Smooth muscle cell (in vitro differentiated cells): ENCODE results near the gene PNKD. TPM values are rescaled to one million over a fixed set of nuclear protein-coding genes. Genes with fewer than 3 reads are reported as not detected.

Experiments used
- DNase-seq: peaks from one replicate; lab custom pipeline; 2025; ENCODE audit not compliant: unreplicated experiment; lab: John Stamatoyannopoulos, UW
- H2AFZ ChIP-seq: fragments of 200-600 bp; sonication (generic); 2 replicates; pipeline ENCODE4 v1.6.0; 2016; ENCODE audit warnings: antibody characterized with exemption, low read depth, mild to moderate bottlenecking
- H3F3A ChIP-seq: fragments of 200-600 bp; sonication (generic); 2 replicates; pipeline ENCODE4 v1.6.0; 2017; ENCODE audit warnings: antibody characterized with exemption, low read depth
- H3K27ac ChIP-seq: fragments of 200-600 bp; sonication (generic); 2 replicates; pipeline ENCODE4 v1.5.1; 2016; ENCODE audit warnings: low read depth, mild to moderate bottlenecking
- H3K27me3 ChIP-seq: fragments of 200-600 bp; sonication (generic); 2 replicates; pipeline ENCODE4 v1.6.1; 2016; ENCODE audit warnings: low read depth, mild to moderate bottlenecking
- H3K36me3 ChIP-seq: fragments of 200-600 bp; sonication (generic); 2 replicates; pipeline ENCODE4 v1.5.1; 2016; ENCODE audit warnings: low read depth
- H3K4me1 ChIP-seq: fragments of 200-600 bp; sonication (generic); 2 replicates; pipeline ENCODE4 v1.5.1; 2016; ENCODE audit warnings: low read depth
- H3K4me2 ChIP-seq: fragments of 200-600 bp; sonication (generic); 2 replicates; pipeline ENCODE4 v1.6.0; 2016; ENCODE audit warnings: mild to moderate bottlenecking
- H3K4me3 ChIP-seq: fragments of 200-600 bp; sonication (generic); 2 replicates; pipeline ENCODE4 v1.5.1; 2016; ENCODE audit warnings: mild to moderate bottlenecking
- H3K79me2 ChIP-seq: fragments of 200-600 bp; sonication (generic); 2 replicates; pipeline ENCODE4 v1.6.0; 2016; ENCODE audit warnings: low read depth, mild to moderate bottlenecking
- H3K9ac ChIP-seq: fragments of 200-600 bp; sonication (generic); 2 replicates; pipeline ENCODE4 v1.6.0; 2016; ENCODE audit warnings: low read depth
- H3K9me3 ChIP-seq: fragments of 200-600 bp; sonication (generic); replicated peaks from 2 replicates; pipeline ENCODE4 v1.5.1; 2016; ENCODE audit warnings: low read depth
- H4K20me1 ChIP-seq: fragments of 200-600 bp; sonication (generic); 2 replicates; pipeline ENCODE4 v1.6.0; 2016; ENCODE audit warnings: low read depth
- WGBS: methylation state at CpG from one replicate; pipeline ENCODE4 v1.1.7; 2016; ENCODE audit warnings: low lambda C conversion rate; 5-methylcytosine and 5-hydroxymethylcytosine counted together
- polyA plus RNA-seq: library from polyadenylated mRNA; unstranded; fragments of >200 nt; fragmentation: Nextera tagmentation; extraction: Ambion mirVana; gene quantifications from 2 replicates; pipeline ENCODE4 v1.2.1, GENCODE V29; 2016
- total RNA-seq: library from RNA; depleted of rRNA; stranded (reverse); fragments of >200 nt; gene quantifications from 2 replicates; pipeline ENCODE4 v1.2.3, GENCODE V29; 2014
- TF ChIP-seq, protein P1 (sequence below): fragments of 200-600 bp; sonication (generic); IDR thresholded peaks from 2 replicates; pipeline ENCODE4 v1.5.1; 2017; ENCODE audit warnings: borderline replicate concordance, mild to moderate bottlenecking, antibody characterized with exemption; ENCODE audit not compliant: insufficient read depth, poor library complexity, severe bottlenecking

PNKD gene
- total and polyA plus RNA-seq, 2 experiments from 2014 or later = 42.0 to 126 TPM

DNA sequence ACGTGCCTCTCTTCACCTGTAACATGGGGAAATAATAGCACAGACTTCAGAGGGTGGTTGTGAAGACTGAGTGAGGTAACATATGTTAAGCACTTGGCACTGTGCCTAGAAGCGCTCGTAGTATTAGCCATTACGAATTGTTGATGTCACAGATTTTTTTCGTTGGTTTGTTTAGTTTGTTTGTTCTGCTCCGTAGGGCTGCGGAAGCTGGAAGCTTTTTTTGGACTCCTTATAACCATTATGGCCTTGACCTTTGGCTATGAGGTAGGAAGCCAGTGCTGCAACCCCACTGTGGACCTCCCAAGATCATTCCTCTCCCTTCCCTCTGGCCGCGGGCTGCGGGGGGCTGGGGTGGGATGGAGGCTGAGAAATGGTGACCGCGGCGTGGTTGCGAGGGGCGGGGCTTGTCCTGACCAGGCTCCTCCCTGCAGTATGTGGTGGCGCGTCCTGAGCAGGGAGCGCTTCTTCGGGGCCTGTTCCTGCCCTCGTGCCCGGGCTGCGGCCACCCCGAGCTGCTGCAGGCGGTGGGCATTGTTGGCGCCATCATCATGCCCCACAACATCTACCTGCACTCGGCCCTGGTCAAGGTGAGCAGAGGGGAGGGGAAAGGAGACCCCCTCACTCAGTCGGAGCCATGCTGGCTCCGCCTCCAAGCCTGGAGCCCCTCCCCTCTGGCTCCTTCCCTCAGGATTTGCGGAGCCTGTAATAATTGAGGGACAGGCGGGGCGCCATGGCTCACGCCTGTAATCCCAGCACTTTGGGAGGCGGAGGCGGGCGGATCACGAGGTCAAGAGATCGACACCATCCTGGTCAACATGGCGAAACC lies 117.3 kb downstream of the PNKD start:
- Histone ChIP-seq H4K20me1 (no peaks in the 10 kb centered on the region), H2AFZ (peak overlapping the region; percentile 93), H3K9me3 (no peaks in the 10 kb centered on the region), H3F3A (no peaks in the 10 kb centered on the region), H3K27ac (no peak overlapping the region), H3K4me2 (peak overlapping the region; percentile 78), H3K79me2 (no peaks in the 10 kb centered on the region), H3K9ac (no peak overlapping the region), H3K36me3 (no peaks in the 10 kb centered on the region), H3K4me1 (no peaks in the 10 kb centered on the region), H3K27me3 (no peaks in the 10 kb centered on the region), H3K4me3 (peak overlapping the region; percentile 43)
- WGBS = 12% methylated on average over 36 of the region's 38 CpGs
- DNase-seq = peak; percentile 27
- TF ChIP-seq, protein P1, sequence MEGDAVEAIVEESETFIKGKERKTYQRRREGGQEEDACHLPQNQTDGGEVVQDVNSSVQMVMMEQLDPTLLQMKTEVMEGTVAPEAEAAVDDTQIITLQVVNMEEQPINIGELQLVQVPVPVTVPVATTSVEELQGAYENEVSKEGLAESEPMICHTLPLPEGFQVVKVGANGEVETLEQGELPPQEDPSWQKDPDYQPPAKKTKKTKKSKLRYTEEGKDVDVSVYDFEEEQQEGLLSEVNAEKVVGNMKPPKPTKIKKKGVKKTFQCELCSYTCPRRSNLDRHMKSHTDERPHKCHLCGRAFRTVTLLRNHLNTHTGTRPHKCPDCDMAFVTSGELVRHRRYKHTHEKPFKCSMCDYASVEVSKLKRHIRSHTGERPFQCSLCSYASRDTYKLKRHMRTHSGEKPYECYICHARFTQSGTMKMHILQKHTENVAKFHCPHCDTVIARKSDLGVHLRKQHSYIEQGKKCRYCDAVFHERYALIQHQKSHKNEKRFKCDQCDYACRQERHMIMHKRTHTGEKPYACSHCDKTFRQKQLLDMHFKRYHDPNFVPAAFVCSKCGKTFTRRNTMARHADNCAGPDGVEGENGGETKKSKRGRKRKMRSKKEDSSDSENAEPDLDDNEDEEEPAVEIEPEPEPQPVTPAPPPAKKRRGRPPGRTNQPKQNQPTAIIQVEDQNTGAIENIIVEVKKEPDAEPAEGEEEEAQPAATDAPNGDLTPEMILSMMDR = no peak

DNA sequence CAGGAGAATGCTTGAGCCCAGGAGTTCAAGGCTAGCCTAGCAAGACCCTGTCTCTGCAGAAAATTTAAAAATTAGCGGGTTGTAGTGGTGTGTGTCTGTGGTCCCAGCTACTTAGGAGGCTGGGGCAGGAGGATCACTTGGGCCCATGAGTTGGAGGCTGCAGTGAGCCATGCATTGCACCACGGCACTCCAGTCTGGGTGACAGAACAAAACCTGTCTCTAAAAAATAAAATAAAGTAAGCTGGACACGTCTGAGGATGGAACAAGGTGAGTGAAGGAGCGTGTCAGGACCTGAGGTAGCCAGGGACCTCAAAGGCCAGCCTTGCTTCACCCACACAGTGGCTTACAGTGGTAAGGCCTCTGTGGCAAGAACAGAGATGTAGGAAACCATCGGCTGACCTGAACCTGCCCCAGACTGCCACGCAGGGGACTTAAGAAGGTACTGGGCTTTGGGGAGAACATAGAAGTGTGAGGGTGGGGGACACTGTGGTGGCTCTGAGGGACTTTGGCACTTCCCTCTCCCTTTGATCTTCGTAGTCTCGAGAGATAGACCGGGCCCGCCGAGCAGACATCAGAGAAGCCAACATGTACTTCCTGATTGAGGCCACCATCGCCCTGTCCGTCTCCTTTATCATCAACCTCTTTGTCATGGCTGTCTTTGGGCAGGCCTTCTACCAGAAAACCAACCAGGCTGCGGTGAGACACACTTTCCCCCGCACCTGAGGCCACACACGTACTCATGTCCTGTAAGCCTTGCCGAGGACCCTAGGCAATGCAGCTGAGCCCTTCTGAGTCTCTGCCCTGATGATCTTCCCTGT lies 119.2 kb downstream of the PNKD start:
- no peak overlapping the region for H3K4me2 ChIP-seq
- no peaks in the 10 kb centered on the region for H3K9me3 ChIP-seq
- H3K4me3 ChIP-seq = no peak overlapping the region
- WGBS = 96% methylated on average over 17 of the region's 17 CpGs
- H2AFZ ChIP-seq = no peak overlapping the region
- no peak overlapping the region for H3K9ac ChIP-seq
- TF ChIP-seq, protein P1 = no peak
- H4K20me1 ChIP-seq = no peaks in the 10 kb centered on the region
- no peak overlapping the region for H3K27ac ChIP-seq
- no peaks in the 10 kb centered on the region for H3K79me2 ChIP-seq
- H3K36me3 ChIP-seq = no peaks in the 10 kb centered on the region
- no peak for DNase-seq
- H3K4me1 ChIP-seq = no peaks in the 10 kb centered on the region
- no peaks in the 10 kb centered on the region for H3F3A ChIP-seq
- no peaks in the 10 kb centered on the region for H3K27me3 ChIP-seq

DNA sequence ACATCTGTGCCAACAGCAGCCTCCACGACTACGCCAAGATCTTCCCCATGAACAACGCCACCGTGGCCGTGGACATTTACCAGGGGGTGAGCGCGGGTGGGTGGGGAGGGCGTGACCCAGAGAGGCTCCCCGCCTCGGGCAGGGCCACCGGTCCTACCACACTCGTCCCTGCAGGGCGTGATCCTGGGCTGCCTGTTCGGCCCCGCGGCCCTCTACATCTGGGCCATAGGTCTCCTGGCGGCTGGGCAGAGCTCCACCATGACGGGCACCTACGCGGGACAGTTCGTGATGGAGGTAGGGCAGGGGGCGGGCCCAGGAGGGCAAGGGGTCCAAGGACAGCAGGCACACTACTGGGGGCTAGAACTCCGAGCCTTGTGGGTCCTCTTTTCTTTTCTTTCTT lies 120.9 kb downstream of the PNKD start:
- WGBS = 98% methylated on average over 22 of the region's 23 CpGs
- Histone ChIP-seq H2AFZ (no peak overlapping the region), H3K9me3 (no peaks in the 10 kb centered on the region), H3K4me1 (no peaks in the 10 kb centered on the region), H3K27me3 (no peaks in the 10 kb centered on the region), H3K9ac (no peak overlapping the region), H4K20me1 (no peaks in the 10 kb centered on the region), H3F3A (peaks cover 1% of the 10 kb centered on the region), H3K4me3 (no peak overlapping the region), H3K27ac (no peak overlapping the region), H3K4me2 (no peak overlapping the region), H3K79me2 (no peaks in the 10 kb centered on the region), H3K36me3 (no peaks in the 10 kb centered on the region)
- TF ChIP-seq, protein P1 = no peak
- no peak for DNase-seq
